Retinal pigment epithelial cell (primary cell): ENCODE results near the gene SINHCAF.

Experiments used
- DNase-seq: peaks from one replicate; pipeline ENCODE4 v3.0.0-alpha.2; 2010; ENCODE audit warnings: low read depth
- H3K4me3 ChIP-seq: 2 replicates; pipeline ENCODE4 v1.5.1; 2011; ENCODE audit warnings: mild to moderate bottlenecking, low read length, control low read depth, moderate library complexity
- CTCF ChIP-seq: conservative IDR thresholded peaks from 2 replicates; pipeline ENCODE4 v1.5.1; 2011; ENCODE audit warnings: low read depth, low read length, control low read depth, inconsistent platforms

Gene SINHCAF

GRCh38 chr12:31315784-31316465 lies 10.0 kb downstream of the SINHCAF start:
- TF ChIP-seq CTCF = no peak
- no peak for DNase-seq
- no peak overlapping the region for H3K4me3 ChIP-seq

- no peak overlapping the region for H3K4me3 ChIP-seq
- no peak for DNase-seq
- TF ChIP-seq CTCF = no peak
Observed at GRCh38 chr12:31315044-31315715, 10.8 kb downstream of the SINHCAF start.

- TF ChIP-seq CTCF = no peak
- DNase-seq = no peak
- H3K4me3 ChIP-seq = no peak overlapping the region
Observed at GRCh38 chr12:31312431-31312830, 13.5 kb downstream of the SINHCAF start.

- no peak for TF ChIP-seq CTCF
- no peak for DNase-seq
- H3K4me3 ChIP-seq = no peak overlapping the region
Observed at GRCh38 chr12:31311634-31312258, 14.2 kb downstream of the SINHCAF start.

GRCh38 chr12:31310488-31310887 lies 15.5 kb downstream of the SINHCAF start:
- TF ChIP-seq CTCF = no peak
- no peak for DNase-seq
- no peak overlapping the region for H3K4me3 ChIP-seq

- no peak for TF ChIP-seq CTCF
- no peak for DNase-seq
- H3K4me3 ChIP-seq = no peak overlapping the region
Observed at GRCh38 chr12:31309279-31309678, 16.7 kb downstream of the SINHCAF start.
